Erythroblast (primary cell): ENCODE data around the gene QPCT.

Experiments
- GATA1 ChIP-seq: IDR thresholded peaks from 2 replicates; pipeline ENCODE4 v1.6.1; 2011; ENCODE audit warnings: low read depth, mild to moderate bottlenecking, control low read depth, low read length, moderate library complexity
- POLR2A ChIP-seq: IDR thresholded peaks from 2 replicates; pipeline ENCODE4 v1.6.1; 2011; ENCODE audit warnings: mild to moderate bottlenecking, low read length

DNA sequence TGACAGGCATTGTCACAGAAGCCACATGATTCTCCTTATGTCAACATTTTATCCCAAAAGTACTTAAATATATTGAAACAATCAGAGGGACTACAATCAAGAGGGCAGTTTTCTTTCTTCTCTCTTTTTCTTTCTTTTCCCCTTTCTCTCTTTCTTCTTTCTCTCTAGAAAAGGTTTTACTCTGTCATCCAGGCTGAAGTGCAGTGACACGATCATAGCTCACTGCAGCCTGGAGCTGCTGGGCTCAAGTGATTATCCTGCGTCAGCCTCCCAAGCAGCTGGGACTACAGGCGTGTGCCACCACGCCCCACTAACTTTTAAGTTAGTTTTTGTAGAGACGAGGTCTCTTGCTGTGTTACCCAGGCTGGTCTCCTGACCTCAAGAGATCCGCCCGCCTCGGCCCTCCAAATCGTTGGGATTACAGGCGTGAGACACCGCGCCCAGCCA is 18.8 kb upstream of the QPCT start:
- TF ChIP-seq POLR2A (no peak), GATA1 (no peak)
